HL-60 (cell line): ENCODE data around the gene NFIA.

Source experiments
- DNase-seq, 2 experiments: peaks; one replicate each; pipeline ENCODE4 v3.0.0-alpha.2; 2010 to 2020; ENCODE audit warnings: low read depth in 1 of 2, low spot score in 1 of 2
- H3K27ac ChIP-seq: fragments of 250-450 bp; sonication (Bioruptor Pico); replicated peaks from 2 replicates; pipeline ENCODE4 v1.5.1; 2020; ENCODE audit warnings: mild to moderate bottlenecking, moderate library complexity
- H3K27me3 ChIP-seq: fragments of 250-450 bp; sonication (Bioruptor Pico); 2 replicates; pipeline ENCODE4 v1.5.1; 2021; ENCODE audit warnings: mild to moderate bottlenecking, moderate library complexity; ENCODE audit not compliant: insufficient read depth, poor library complexity, severe bottlenecking
- H3K4me3 ChIP-seq: replicated peaks from 2 replicates; pipeline ENCODE4 v1.5.1; 2011; ENCODE audit warnings: mild to moderate bottlenecking, control low read depth, low read length; ENCODE audit not compliant: insufficient read depth
- CTCF ChIP-seq: IDR thresholded peaks from one replicate; pipeline ENCODE4 v1.5.1; 2011; ENCODE audit warnings: low read length, control low read depth, inconsistent platforms; ENCODE audit not compliant: insufficient read depth
- GABPA ChIP-seq: IDR thresholded peaks from 2 replicates; pipeline ENCODE4 v1.6.1; 2012; ENCODE audit warnings: low read depth
- POLR2AphosphoS5 ChIP-seq: IDR thresholded peaks from 2 replicates; pipeline ENCODE4 v1.6.1; 2012; ENCODE audit warnings: low read depth
- REST ChIP-seq: IDR thresholded peaks from 2 replicates; pipeline ENCODE4 v1.6.1; 2012; ENCODE audit warnings: low read depth; ENCODE audit not compliant: insufficient replicate concordance
- SPI1 ChIP-seq: IDR thresholded peaks from 2 replicates; pipeline ENCODE4 v1.6.1; 2012; ENCODE audit warnings: low read depth, mild to moderate bottlenecking, borderline replicate concordance

The NFIA gene

GRCh38 chr1:61270107-61270506 lies 187.7 kb downstream of the NFIA start:
- Histone ChIP-seq H3K27ac (no peak overlapping the region), H3K4me3 (no peak overlapping the region), H3K27me3 (no peaks in the 10 kb centered on the region)
- no peak for DNase-seq
- no peak for TF ChIP-seq GABPA
- TF ChIP-seq REST = no peak
- TF ChIP-seq SPI1 = no peak
- TF ChIP-seq CTCF = no peak
- TF ChIP-seq POLR2AphosphoS5 = no peak

GRCh38 chr1:61270761-61271411 lies 188.5 kb downstream of the NFIA start:
- DNase-seq = no peak
- no peak overlapping the region for H3K27ac ChIP-seq
- no peaks in the 10 kb centered on the region for H3K27me3 ChIP-seq
- H3K4me3 ChIP-seq = no peak overlapping the region
- TF ChIP-seq CTCF (no peak), REST (no peak), GABPA (no peak), POLR2AphosphoS5 (no peak), SPI1 (no peak)

- Histone ChIP-seq H3K27me3 (no peaks in the 10 kb centered on the region), H3K27ac (no peak overlapping the region), H3K4me3 (no peak overlapping the region)
- no peak for TF ChIP-seq REST
- TF ChIP-seq POLR2AphosphoS5 = no peak
- no peak for TF ChIP-seq SPI1
- no peak for DNase-seq
Measured at GRCh38 chr1:61271412-61271789, 189.0 kb downstream of the NFIA start.
